CD4-positive, alpha-beta T cell treated with Interleukin-15 for 1 hour (primary cell): ENCODE results near the gene MMEL1.
"Not testable (repeated sequence)": the region's sequence is repeated elsewhere in the genome, so short reads cannot be mapped to it uniquely, and the experiment has no call there.

Experiments
- DNase-seq: peaks from one replicate; pipeline ENCODE4 v3.0.0-alpha.2; 2020

The MMEL1 gene

DNA sequence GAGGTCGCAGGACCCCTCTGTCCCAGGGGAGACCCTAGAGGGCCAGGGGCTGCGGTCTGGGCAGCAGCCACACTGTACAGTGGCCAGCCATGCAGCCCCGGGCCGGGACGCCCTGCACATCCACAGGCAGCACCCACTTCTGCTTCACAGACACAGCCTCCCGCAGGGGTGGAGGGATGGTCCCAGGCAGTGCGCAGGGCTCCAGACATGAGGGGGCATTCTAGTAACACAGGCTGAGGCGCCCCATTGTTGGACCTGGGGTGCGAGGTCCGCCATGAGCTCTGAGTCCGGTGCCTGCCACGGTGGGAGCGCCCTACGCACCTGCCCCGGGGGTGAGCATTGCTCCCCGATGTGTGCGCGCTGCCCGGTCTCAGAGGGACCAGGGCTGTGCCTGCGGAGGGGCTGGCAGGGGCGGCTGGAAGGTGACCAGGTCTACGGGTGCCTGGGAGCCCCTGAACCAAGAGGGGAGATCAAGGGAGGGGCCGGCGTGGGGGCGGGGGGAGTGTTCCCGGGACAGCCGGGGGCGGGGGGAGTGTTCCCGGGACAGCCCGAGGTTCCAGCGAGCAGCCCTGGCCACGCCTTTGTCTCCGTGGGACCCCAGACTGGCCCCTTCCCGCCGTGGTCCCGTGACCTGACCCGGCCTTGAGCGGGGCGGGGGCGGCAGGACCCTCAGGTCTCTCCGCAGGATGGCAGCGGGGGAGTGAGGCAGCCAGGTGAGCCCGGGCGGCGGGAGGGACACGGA is 4.5 kb downstream of the MMEL1 start:
- no peak for DNase-seq

DNA sequence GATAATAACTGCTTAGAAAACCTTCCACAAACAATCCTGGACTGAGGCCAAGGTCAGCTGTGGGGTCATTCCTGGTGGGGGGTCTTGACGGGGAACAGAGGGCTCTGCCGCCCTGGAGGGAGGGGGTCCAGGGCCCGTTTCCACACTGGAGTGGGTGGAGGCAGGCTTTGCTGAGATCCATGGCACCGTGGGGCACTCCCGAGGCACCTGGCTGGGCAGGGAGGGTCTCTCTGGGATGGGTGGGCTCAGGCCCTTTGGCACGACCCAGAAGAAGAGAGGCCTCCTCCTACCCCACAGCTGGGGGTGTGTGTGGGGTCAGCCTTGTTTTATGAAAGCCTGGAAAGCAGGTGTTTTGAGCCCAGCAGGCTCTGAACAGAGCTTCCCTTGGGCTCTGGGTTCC is 5.1 kb downstream of the MMEL1 start:
- no peak for DNase-seq

DNA sequence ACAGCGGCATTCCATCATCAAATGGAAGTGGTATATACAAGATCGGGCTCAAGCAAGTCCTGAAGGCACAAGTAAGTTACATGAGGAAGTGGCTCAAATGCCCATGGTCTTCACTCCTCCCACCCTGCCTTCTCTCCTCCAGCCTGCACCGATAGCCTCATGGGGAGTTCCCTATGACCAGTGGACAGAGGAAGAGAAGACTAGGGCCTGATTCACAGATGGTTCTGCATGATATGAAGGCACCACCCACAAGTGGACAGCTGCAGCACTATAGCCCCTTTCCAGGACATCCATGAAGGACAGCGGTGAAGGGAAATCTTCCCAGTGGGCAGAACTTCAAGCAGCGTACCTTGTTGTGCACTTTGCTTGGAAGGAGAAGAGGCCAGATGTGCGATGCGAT is 7.1 kb downstream of the MMEL1 start:
- not testable (repeated sequence) for DNase-seq

DNA sequence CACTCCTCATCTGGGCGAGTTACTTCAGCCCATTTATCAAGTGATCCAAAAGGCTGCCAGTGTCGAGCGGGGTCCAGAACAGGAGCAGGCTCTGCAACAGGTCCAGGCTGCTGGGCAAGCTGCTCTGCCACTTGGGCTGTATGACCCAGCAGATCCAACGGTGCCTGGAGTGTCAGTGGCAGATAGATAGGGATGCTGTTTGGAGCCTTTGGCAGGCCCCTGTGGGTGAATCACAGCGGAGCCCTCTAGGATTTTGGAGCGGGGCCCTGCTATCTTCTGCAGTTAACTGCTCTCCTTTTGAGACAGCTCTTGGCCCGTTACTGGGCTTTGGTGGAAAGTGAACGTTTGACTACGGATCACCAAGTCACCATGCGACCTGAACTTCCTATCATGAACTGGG is 7.5 kb downstream of the MMEL1 start:
- no peak for DNase-seq

DNA sequence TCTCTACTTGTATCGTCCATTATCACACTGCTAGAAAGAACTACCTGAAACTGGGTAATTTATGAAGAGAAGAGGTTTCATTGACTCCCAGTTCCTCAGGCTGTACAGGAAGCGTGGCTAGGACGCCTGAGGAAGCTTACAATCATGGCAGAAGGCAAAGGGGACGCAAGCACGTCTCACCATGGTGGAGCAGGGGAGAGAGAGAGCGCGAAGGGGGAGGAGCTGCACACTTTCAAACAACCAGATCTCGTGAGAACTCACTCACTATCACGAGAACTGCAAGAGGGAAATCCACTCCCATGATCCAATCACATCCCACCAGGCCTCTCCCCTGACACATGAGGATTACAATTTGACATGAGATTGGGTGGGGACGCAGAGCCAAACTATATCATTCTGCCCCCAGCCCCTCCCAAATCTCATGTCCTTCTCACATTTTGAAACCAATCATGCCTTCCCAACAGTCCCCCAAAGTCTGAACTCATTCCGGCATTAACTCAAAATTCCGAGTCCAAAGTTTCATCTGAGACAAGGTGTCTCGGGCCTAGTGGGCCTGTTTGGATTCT is 8.0 kb downstream of the MMEL1 start:
- no peak for DNase-seq

DNA sequence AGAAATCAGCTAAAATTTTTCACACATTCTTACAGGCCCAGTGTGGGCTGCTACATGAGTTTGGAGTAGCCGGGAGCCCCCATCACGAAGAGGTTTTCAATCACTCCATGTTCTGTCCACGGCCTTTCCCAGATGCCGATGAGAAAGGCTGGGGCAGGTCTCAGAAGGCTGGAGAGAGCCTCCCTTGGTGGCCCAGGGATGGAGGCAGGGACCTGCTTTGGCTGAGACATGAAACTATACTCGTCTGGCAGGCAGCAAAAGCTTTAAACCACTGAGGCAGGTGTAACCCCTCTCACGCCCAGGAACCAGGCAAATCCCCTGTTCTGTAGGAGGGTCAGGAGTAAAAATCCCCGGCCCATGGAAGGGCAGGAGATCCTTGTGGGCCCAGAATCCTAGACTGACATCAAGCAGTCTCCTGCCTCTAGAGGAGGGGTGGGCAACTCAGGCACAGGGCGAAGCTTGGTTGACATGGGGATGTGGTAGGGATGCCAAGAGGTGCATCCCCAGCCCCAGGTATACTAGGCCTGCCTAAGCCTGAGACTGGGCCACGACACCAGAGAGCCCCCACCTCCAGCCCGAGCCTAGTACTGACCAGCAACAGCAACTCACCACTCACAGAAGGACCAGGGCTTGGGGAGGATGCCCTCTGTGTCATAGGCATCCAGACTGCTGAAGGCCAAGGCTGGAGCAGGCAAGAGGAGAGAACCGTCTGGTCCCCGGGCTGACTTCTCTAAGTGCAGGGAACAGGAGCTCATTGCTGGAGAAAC is 9.1 kb downstream of the MMEL1 start:
- DNase-seq, result no peak

DNA sequence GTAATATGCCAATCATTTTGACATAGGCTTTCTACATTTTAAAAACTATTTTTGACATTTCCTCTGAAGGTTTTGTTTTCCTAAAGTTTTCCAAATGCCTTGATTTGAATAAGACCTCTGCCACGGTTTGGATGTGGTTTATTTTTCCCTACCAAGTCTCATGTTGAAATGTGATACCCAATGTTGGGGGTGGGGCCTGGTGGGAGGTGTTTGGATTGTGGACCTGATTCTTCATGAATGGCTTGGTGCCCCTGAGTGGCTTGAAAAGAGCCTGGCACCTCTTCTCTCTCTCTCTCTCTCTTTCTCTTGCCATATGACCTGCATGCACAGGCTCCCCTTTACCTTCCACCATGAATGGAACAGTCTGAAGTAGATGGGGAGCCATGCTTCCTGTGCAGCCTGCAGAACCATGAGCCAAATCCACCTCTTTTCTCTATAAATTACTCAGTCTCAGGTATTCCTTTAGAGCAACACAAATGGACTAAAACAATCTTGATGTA is 14.8 kb downstream of the MMEL1 start:
- DNase-seq, result no peak

DNA sequence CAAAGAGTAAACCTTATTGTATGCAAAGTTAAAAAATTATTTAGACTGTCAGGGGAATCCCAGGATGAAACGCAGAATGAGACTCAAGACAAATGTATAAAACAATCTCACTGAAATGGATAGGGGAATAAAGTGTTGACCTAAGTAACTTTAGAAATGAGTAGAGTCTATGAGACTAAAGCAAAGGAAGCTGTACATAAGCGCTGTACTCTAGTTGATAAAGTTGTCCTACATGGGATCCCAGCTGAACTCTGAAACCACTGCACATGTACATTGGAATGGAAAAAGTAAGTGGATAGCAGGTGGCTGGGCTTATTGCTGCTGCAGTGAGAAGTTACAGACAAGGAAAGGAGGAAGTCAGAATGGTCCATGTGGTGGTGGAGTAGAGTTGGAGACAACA is 18.7 kb downstream of the MMEL1 start:
- DNase-seq, result no peak

DNA sequence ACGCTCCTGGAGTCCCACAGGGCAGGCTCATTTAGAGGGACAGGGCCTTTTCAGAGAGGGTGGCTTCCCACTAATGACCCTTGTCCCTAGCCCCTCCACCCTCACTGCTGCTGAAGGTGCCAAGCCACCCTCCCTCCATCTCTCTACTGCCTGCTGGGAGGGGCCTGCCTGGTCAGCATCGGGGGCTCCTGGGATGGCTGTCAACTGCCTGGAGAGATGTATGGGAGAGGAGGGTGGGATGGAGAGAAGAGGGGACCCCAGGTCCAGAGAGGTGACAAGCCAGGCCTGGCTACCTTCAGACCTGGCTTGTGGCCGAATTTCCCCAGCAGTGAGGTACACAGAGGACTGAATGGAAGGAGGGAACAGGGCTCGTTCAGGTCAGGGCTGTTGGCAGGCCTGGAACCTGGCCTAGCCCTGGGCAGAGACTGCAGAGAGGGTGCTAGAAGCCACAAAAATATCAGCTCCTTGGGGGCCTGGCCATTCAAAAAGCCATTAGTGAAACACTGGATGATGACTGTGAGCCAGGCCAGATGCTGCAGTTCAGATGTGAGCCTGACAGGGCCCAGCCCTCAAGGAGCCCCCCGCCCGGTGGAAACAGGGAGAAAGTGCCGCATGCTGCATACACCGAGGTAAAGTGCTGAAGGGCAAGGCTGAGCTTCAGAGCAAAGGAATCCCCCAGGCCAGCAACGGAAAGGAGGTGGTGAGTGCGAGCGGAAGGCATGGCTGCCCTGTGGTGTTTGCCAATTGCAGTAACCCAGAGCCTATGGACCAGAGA is 20.0 kb downstream of the MMEL1 start:
- DNase-seq, result no peak

DNA sequence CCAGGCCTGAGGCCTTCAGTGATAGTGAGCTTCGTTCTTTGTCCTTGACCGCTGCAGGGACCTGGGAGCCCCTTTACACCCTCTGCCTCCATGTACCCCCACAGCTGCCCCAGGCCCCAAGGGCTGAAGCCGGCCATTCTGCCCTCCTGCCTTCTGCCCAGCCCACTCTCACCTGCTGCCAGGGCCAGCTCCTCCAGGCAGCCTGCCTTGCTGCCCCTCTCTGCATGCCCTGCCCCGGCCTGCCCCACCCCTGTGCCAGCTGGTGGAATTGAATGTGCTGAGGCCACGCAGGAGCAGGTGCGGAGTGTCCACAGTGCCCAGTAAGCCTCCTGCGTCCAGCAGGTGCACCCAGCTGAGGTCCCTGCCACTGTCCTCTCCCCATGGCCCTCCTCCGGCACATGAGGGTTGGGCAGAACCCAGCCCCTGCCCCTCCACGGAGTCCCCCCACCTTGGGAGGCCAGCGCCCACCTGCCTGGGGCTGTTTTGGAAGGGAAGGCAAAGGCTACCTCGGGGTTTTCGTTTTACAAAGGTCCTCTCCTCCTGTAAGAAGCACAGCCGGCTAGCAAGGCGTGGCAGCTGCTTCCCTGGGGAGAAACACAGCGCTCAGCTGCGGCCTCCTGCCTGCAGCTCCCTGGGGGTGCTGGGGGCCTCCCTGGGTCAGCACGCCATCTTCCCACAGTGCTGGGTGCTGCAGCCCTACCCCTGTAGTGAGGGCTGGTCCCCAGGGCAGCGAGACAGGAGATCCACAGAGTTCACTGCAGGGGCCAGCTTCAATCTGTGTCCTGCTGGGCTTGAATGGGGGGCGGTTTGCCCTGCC is 21.0 kb downstream of the MMEL1 start:
- no peak for DNase-seq

DNA sequence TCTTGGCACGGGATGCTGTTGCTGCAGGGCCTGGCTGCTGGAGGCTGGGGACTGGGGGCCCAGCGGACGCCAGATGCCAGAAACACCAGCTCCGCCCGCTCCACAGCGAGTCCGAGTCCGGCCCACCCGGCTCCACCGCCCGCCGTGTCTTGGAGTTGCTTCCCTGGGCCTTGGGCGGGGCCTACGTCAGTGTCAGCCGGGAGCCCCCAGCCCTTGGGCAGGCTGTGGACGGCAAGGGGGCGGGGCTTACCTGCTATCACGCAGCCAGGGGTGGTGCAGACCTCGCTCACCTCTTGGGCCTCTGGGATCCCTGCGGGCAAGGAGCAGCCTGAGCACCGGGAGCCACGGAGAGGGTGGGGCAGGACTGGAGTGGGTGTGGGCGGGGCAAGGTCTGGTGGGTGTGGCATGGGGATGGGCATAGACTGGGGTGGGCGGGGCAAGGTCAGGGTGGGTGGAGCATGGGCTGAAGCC is 21.8 kb downstream of the MMEL1 start:
- DNase-seq, result no peak

DNA sequence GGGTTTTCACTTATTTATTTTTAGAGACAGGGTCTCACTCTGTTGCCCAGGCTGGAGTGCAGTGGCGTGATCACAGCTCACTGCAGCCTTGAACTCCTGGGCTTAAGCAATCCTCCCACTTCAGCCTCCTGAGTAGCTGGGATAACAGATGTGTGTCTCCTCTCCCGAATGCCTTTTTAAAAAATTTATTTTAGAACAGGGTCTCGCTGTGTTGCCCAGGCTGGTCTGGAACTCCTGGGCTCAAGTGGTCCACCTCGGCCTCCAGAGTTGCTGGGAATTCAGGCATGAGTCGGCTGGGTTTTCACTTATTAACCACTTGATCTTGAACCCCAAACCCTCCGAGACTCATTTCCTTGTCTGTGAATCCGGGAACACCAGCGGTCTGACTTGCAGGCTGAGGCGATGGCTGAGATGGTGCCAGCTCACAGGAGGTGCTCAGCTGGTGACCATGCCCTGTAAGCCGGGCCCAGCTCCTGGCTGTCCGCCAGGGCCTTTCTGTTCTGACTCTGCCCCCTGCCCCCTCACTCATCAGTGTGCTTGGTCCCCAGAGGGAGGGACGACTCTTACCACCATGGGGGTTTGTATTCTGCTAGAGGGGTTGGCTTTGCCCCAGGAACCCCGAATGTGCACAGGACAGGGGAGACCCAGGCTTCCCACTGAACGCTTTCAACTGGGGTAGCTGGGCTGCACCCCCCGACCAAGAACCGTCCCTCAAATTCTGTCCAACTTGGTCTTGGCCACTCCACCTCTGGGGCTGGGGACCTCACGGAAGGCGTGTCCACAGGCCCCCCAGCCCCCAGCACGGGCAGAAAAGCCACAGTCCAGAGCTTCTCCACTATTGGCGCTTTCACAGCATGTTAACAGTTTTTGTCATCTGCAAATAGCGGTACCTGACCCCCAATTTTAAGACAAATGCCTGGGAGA is 22.5 kb downstream of the MMEL1 start:
- no peak for DNase-seq

DNA sequence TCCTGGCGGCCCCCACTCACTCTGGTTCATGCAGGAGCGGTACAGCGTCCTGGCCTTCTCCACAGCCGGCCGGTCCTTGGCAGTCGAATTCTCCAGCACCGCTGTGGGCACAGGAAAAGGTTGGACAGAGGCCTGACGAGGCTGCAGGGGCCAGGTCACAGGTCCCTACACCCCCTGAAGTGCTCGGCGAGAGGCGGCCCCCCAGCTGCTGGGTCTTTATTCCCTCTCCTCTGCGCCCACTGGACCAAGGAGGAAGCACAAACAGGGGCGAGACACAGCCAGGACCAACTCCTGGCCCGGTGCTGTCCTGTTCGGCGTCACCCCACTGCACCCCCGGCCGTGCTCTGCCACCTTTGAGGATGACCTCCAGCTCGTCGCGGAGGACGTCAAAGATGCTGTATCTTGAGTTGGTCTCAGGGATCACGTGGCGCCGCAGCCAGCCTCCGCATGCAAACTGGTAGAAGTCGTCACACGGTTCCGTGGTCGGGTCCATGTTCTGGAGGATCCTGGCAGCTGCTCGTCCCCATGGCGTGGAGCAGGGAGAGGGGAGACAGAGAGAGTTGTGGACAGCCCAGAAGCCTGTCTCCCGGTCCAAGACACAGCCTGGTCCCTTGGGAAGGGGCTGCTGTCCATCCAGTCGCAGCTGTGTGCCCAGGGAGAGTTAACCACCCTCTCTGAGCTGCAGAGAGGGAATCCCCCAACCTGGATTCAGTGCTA is 23.3 kb downstream of the MMEL1 start:
- DNase-seq, result no peak

DNA sequence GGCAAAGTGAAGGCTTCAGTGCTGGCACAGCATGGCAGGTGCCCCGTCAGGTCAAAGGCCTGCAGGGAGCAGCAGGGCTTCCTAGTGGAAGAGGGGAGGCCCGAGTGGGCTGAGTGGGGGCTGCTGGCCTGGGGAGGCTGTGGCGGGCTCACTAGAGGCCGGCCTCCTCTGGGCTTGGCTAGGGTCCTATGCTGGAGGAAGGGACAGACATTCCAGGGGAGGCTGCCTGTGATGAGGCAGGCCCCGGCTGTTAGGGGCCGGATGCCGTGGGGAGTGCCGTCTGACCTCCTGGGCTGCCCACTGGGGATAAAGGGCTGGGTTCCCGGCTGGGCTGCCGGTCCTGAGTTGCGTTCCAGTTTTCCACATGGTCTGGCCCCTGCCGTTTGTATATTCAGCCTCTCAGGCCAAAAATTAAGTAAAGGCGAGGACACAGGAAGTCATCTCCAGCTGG is 25.1 kb downstream of the MMEL1 start:
- no peak for DNase-seq

DNA sequence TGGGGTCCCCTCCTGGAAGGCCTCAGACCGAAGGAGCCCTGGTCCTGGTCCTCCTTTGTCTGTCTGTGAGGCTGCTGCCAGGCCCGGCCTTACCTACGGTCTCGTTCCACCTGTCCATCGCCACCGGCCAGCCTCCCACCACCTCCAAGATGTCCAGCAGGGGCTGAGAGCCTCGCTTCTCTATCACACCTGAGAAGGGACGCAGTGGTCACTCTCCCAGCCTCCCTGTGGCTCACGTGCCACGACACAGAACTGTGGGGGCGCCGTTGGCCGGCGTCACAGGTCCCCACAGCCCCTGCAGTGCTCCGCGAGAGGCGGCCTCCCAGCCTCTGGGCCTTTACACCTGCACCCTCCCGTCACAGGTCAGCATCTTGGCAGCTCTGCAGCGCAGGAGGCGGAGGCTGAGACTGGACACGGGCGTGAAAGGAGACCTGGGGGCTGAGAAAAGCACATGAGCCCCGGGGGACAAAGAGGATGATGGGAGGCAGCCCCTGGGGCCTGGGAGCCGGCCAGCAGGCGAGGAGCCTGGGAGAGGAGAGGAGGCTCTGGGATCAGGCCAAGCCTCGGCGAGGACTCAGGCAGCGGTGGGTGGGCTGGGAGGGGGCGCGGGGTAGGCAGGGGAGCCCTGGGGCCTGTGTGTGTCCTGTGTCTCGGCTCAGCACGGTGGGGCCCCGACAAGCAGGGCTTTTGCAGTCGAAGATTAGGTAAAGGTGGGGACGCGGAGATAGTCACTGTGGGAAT is 25.8 kb downstream of the MMEL1 start:
- no peak for DNase-seq

DNA sequence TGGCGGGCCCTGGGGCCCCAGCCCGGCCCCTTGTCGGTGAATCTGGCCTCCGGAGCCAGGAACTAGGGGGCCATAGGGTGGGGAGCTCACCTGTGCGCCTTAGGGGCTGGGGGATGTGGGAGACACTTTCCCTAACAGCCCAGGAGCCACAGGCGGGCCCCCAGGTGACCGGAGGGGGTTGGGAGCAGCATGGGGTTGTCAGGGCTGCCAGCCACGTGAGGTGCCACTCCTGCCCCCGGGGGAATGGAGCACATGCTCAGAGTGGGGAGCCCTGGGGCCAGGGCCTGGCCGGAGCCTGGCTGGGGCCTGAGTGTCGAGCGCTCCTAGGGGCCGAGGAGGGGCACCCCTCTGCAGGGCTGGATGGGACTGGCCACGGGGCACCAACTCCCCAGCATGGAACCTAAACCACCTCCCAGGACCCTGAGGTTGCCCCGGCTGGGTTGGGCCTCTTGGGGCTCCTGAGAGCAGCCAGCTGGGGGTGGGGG is 26.4 kb downstream of the MMEL1 start:
- DNase-seq, result no peak

DNA sequence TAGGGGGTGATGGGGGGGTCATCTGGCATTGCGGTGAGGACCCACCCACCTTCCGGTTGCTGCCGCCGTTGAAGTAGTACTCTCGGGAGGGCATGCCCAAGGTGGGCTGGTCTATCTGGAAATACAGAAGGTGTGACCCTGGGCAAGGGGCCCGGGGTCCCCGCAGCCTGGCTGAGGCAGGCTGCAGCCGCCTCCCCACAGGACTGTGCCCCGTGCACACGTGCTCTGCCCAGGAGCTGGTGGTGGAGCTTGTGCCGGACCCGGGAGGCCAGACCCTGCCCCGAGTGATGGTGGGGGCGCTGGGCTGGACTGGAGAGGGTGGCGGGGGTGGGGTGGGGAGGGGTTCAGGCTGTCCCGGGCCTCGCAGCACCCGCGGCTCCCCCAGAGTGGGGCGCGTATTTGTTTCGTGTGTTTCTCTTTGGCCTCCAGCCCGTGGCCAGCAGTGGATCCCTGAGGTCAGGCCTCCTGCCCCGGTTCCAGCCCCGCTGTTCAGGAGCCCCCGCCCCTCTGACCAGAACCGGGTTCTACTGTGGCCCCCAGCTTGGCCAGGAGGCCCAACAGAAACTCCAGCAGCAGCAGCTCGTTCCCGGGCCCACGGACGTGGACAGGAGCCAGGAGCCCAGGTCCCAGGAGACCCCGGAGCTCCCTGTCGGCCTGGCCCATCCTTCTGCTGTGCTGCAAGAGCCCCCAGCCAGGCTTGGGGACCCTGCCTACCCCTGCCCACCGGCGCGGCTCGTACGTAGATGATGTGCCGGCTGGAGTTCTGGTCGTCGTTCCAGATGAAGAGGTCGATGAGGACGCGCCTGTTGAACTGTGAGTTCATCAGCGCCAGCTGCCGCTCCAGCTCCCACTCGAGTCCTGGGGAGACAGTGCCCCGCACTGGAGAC is 27.1 kb downstream of the MMEL1 start:
- no peak for DNase-seq

DNA sequence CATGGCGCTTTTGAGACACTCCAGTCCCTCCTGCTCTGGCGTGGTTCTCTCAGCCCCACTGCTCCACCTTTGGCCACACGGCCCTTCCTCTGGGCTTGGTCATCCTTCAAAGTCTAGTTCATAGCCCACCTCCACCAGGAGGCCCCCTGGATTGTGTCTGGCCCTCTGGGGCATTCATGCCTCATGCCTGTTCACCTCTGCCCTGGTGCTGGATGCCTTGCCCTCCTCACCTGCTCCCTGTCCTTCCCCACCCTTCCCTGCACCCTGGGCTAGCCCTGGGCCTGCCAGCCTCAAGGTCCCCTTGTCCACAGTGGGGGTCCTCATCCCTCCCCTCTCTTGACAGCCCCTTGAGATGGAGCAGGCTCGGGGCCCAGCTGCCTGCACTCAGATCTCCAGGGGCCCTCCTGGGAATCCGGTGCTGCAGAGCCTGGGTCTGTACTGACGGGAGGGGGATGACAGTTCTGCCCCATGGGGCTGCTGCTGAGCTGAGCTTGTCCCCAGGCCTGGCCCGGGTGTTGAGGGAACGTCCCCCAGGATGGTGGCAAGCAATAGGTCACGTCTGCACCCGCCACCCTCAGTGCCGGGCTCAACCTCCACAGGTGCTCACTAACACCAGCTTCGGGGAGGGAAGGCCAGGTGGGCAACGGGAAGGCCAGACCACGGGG is 27.8 kb downstream of the MMEL1 start:
- no peak for DNase-seq
